ENCODE data around the gene BTBD2.
A peak's percentile ranks its signal among the peaks of the same experiment; 100 is the strongest.
"Not testable (repeated sequence)": the region's sequence is repeated elsewhere in the genome, so short reads cannot be mapped to it uniquely, and the experiment has no call there.

The BTBD2 gene

GRCh38 chr19:2040647-2041432 lies 25.3 kb upstream of the BTBD2 start:
- no peak for DNase-seq (ENCODE audit: low read depth in 2 of 3, low spot score in 1 of 3)

GRCh38 chr19:2039959-2040646 lies 24.6 kb upstream of the BTBD2 start:
- no peak for DNase-seq (ENCODE audit: low read depth in 2 of 3, low spot score in 1 of 3)

- no peak for DNase-seq (ENCODE audit: low read depth in 2 of 3, low spot score in 1 of 3)
These were observed 23.8 kb upstream of the BTBD2 start for GRCh38 chr19:2039089-2039958.

GRCh38 chr19:2038284-2039088 lies 23.0 kb upstream of the BTBD2 start:
- DNase-seq (ENCODE audit: low read depth in 2 of 3, low spot score in 1 of 3), result no peak

- DNase-seq (ENCODE audit: low read depth in 2 of 3, low spot score in 1 of 3), result no peak
These were observed 22.2 kb upstream of the BTBD2 start for GRCh38 chr19:2037651-2038255.

- no peak for DNase-seq (ENCODE audit: low read depth in 2 of 3, low spot score in 1 of 3)
These were observed 20.9 kb upstream of the BTBD2 start for GRCh38 chr19:2036424-2036823.

GRCh38 chr19:2035590-2035991 lies 20.1 kb upstream of the BTBD2 start:
- no peak for DNase-seq (ENCODE audit: low read depth in 2 of 3, low spot score in 1 of 3)

- peak; percentile 41 to 78 (median 67) for DNase-seq (ENCODE audit: low read depth in 2 of 3, low spot score in 1 of 3)
These were observed 19.4 kb upstream of the BTBD2 start for GRCh38 chr19:2034729-2035589.

- DNase-seq (ENCODE audit: low read depth in 2 of 3, low spot score in 1 of 3), result not testable (repeated sequence)
These were observed 18.7 kb upstream of the BTBD2 start for GRCh38 chr19:2034253-2034652.

GRCh38 chr19:2033825-2034159 lies 18.3 kb upstream of the BTBD2 start:
- no peak for DNase-seq (ENCODE audit: low read depth in 2 of 3, low spot score in 1 of 3)

GRCh38 chr19:2033115-2033824 lies 17.8 kb upstream of the BTBD2 start:
- DNase-seq (ENCODE audit: low read depth in 2 of 3, low spot score in 1 of 3), result no peak

GRCh38 chr19:2032296-2032941 lies 16.9 kb upstream of the BTBD2 start:
- peak in 1 of 3 donors; percentile 35 for DNase-seq (ENCODE audit: low read depth in 2 of 3, low spot score in 1 of 3)

GRCh38 chr19:2027361-2027760 lies 11.8 kb upstream of the BTBD2 start:
- DNase-seq (ENCODE audit: low read depth in 2 of 3, low spot score in 1 of 3), result no peak

- DNase-seq (ENCODE audit: low read depth in 2 of 3, low spot score in 1 of 3), result no peak
These were observed 11.3 kb upstream of the BTBD2 start for GRCh38 chr19:2026770-2027169.

GRCh38 chr19:2022289-2022688 lies 6.8 kb upstream of the BTBD2 start:
- no peak for DNase-seq (ENCODE audit: low read depth in 2 of 3, low spot score in 1 of 3)

- no peak for DNase-seq (ENCODE audit: low read depth in 2 of 3, low spot score in 1 of 3)
These were observed 6.1 kb upstream of the BTBD2 start for GRCh38 chr19:2021453-2022140.

GRCh38 chr19:2018752-2019151 lies 3.2 kb upstream of the BTBD2 start:
- DNase-seq (ENCODE audit: low read depth in 2 of 3, low spot score in 1 of 3), result no peak

All from stimulated activated CD4-positive, alpha-beta T cell treated with anti-CD3 and anti-CD28 coated beads, Interleukin-12 subunit alpha, Interleukin-12 subunit beta, amount 100 ng/mL, for 48 hours (primary cell).